ENCODE data around the gene NUDCD3.

DNA sequence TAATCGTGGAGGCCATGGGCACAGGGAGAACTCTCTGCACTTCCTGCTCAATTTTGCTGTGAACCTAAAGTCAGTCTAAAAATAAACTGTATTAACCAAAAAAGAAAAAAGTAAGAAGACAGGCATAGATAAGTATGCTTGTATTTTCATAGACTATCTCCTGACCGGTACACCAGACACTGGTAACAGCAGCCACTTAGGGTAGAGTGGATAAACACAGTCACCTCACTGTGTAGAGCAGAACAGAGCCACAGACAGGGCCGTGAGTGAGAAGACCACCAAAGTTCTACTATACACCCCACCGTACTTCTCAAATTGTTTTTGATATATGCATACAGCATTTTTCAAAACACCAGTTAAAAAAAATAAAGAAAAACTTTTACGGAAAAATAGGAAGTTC is 25.0 kb downstream of the NUDCD3 start:
- TF ChIP-seq, protein P1, sequence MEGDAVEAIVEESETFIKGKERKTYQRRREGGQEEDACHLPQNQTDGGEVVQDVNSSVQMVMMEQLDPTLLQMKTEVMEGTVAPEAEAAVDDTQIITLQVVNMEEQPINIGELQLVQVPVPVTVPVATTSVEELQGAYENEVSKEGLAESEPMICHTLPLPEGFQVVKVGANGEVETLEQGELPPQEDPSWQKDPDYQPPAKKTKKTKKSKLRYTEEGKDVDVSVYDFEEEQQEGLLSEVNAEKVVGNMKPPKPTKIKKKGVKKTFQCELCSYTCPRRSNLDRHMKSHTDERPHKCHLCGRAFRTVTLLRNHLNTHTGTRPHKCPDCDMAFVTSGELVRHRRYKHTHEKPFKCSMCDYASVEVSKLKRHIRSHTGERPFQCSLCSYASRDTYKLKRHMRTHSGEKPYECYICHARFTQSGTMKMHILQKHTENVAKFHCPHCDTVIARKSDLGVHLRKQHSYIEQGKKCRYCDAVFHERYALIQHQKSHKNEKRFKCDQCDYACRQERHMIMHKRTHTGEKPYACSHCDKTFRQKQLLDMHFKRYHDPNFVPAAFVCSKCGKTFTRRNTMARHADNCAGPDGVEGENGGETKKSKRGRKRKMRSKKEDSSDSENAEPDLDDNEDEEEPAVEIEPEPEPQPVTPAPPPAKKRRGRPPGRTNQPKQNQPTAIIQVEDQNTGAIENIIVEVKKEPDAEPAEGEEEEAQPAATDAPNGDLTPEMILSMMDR (IDR thresholded peaks at IDR 0.05): no peak
- TF ChIP-seq POLR2A (IDR thresholded peaks at IDR 0.05) (no peak), EP300 (IDR thresholded peaks at IDR 0.05) (no peak)
